MM.1S (cell line): Measurements from ENCODE around the gene ZNF570.
A peak's percentile ranks its signal among the peaks of the same experiment; 100 is the strongest.

Experiments used
- DNase-seq: peaks from one replicate; pipeline ENCODE4 v3.0.0-alpha.2; 2015
- H2AFZ ChIP-seq: fragments of 300-600 bp; sonication (generic); 2 replicates; pipeline ENCODE4 v1.6.0; 2016; ENCODE audit warnings: antibody characterized with exemption, low read length
- H3F3A ChIP-seq: fragments of 300-600 bp; sonication (generic); 2 replicates; pipeline ENCODE4 v1.6.1; 2016; ENCODE audit warnings: mild to moderate bottlenecking, antibody characterized with exemption, low read length, moderate library complexity, mixed read lengths; ENCODE audit not compliant: insufficient read depth
- H3K27ac ChIP-seq: fragments of 300-600 bp; sonication (generic); 2 replicates; pipeline ENCODE4 v1.5.1; 2016; ENCODE audit warnings: mild to moderate bottlenecking, low read length
- H3K27me3 ChIP-seq: fragments of 300-600 bp; sonication (generic); replicated peaks from 2 replicates; pipeline ENCODE4 v1.6.0; 2016; ENCODE audit warnings: low read length; ENCODE audit not compliant: insufficient read depth
- H3K36me3 ChIP-seq: fragments of 300-600 bp; sonication (generic); replicated peaks from 2 replicates; pipeline ENCODE4 v1.6.1; 2016; ENCODE audit warnings: mild to moderate bottlenecking, low read length, mixed read lengths; ENCODE audit not compliant: insufficient read depth
- H3K4me1 ChIP-seq: fragments of 300-600 bp; sonication (generic); 2 replicates; pipeline ENCODE4 v1.6.1; 2016; ENCODE audit warnings: low read length, mixed read lengths
- H3K4me2 ChIP-seq: fragments of 300-600 bp; sonication (generic); 2 replicates; pipeline ENCODE4 v1.6.0; 2016; ENCODE audit warnings: low read depth, low read length
- H3K4me3 ChIP-seq: fragments of 300-600 bp; sonication (generic); 2 replicates; pipeline ENCODE4 v1.5.1; 2016; ENCODE audit warnings: low read length, mixed read lengths
- H3K79me2 ChIP-seq: fragments of 300-600 bp; sonication (generic); 2 replicates; pipeline ENCODE4 v1.6.1; 2016; ENCODE audit warnings: mixed run types, low read length, mixed read lengths
- H3K9ac ChIP-seq: fragments of 300-600 bp; sonication (generic); 2 replicates; pipeline ENCODE4 v1.6.1; 2016; ENCODE audit warnings: low read length, mixed read lengths
- H3K9me2 ChIP-seq: fragments of 300-600 bp; sonication (generic); replicated peaks from 2 replicates; pipeline ENCODE4 v1.6.1; 2016; ENCODE audit warnings: mild to moderate bottlenecking, low read length, mixed read lengths; ENCODE audit not compliant: insufficient read depth
- H3K9me3 ChIP-seq: fragments of 300-600 bp; sonication (generic); replicated peaks from 2 replicates; pipeline ENCODE4 v1.6.1; 2016; ENCODE audit warnings: mild to moderate bottlenecking, low read length, mixed read lengths; ENCODE audit not compliant: insufficient read depth
- H4K20me1 ChIP-seq: fragments of 300-600 bp; sonication (generic); 2 replicates; pipeline ENCODE4 v1.6.1; 2016; ENCODE audit warnings: mild to moderate bottlenecking, low read length, moderate library complexity, mixed read lengths; ENCODE audit not compliant: insufficient read depth
- CTCF ChIP-seq: fragments of 300-600 bp; sonication (generic); IDR thresholded peaks from 2 replicates; pipeline ENCODE4 v1.5.1; 2016; ENCODE audit warnings: antibody characterized with exemption, low read length, mixed read lengths
- EZH2 ChIP-seq: fragments of 300-600 bp; sonication (generic); optimal IDR thresholded peaks from 2 replicates; pipeline ENCODE3; 2017; ENCODE audit warnings: low read depth, mild to moderate bottlenecking, antibody characterized with exemption, low read length, mixed read lengths
- EZH2phosphoT487 ChIP-seq: fragments of 300-600 bp; sonication (generic); IDR thresholded peaks from 2 replicates; pipeline ENCODE4 v1.6.1; 2018; ENCODE audit warnings: antibody characterized with exemption, low read length

ZNF570 gene

GRCh38 chr19:37466798-37467607, 2.2 kb upstream of the ZNF570 start, which contains the start of gene ZNF569:
TSS of gene ZNF569 (minus strand) at chr19:37467444. CDS start at chr19:37444921, 22,523 bp downstream.
- Histone ChIP-seq H3K4me1 (no peaks in the 10 kb centered on the region), H3K9me2 (no peaks in the 10 kb centered on the region), H3K27ac (no peak within 1 kb of the TSS), H3K27me3 (no peaks in the 10 kb centered on the region), H4K20me1 (no peaks in the 10 kb centered on the region), H3K36me3 (no peaks in the 10 kb centered on the region), H3K9me3 (no peaks in the 10 kb centered on the region), H3K79me2 (no peaks in the 10 kb centered on the region), H3K9ac (no peak within 1 kb of the TSS), H2AFZ (peak within 1 kb of the TSS; percentile 67), H3K4me2 (peak within 1 kb of the TSS; percentile 43; the same call in 1 of the 2 replicates), H3K4me3 (peak within 1 kb of the TSS; percentile 49), H3F3A (no peaks in the 10 kb centered on the region)
- DNase-seq = peak; percentile 74
- TF ChIP-seq CTCF = no peak
- TF ChIP-seq EZH2phosphoT487 = no peak
- TF ChIP-seq EZH2 = no peak

GRCh38 chr19:37467608-37468090, 1.5 kb upstream of the ZNF570 start:
- no peak for TF ChIP-seq CTCF
- TF ChIP-seq EZH2phosphoT487 = no peak
- no peak for TF ChIP-seq EZH2
- H3K79me2 ChIP-seq = no peaks in the 10 kb centered on the region
- no peaks in the 10 kb centered on the region for H4K20me1 ChIP-seq
- H3K9ac ChIP-seq = no peak overlapping the region
- peak overlapping the region; percentile 23; the same call in 1 of the 2 replicates for H3K4me3 ChIP-seq
- H3K27ac ChIP-seq = no peak overlapping the region
- H3F3A ChIP-seq = no peaks in the 10 kb centered on the region
- no peak for DNase-seq
- H3K36me3 ChIP-seq = no peaks in the 10 kb centered on the region
- H3K9me2 ChIP-seq = no peaks in the 10 kb centered on the region
- H3K9me3 ChIP-seq = no peaks in the 10 kb centered on the region
- H3K4me1 ChIP-seq = no peaks in the 10 kb centered on the region
- peak overlapping the region; percentile 43; the same call in 1 of the 2 replicates for H3K4me2 ChIP-seq
- peak overlapping the region; percentile 67; the same call in 1 of the 2 replicates for H2AFZ ChIP-seq
- no peaks in the 10 kb centered on the region for H3K27me3 ChIP-seq

GRCh38 chr19:37470216-37470615, 1.1 kb downstream of the ZNF570 start:
- no peak for DNase-seq

More at GRCh38 chr19:37470216-37470615, 1.1 kb downstream of the ZNF570 start:
- Histone ChIP-seq H3F3A (no peaks in the 10 kb centered on the region), H3K4me2 (no peak overlapping the region), H3K27ac (no peak overlapping the region), H3K79me2 (no peaks in the 10 kb centered on the region), H3K9me2 (no peaks in the 10 kb centered on the region), H3K4me3 (no peak overlapping the region), H3K27me3 (no peaks in the 10 kb centered on the region), H2AFZ (no peak overlapping the region), H4K20me1 (no peaks in the 10 kb centered on the region), H3K9me3 (no peaks in the 10 kb centered on the region), H3K4me1 (no peaks in the 10 kb centered on the region), H3K9ac (no peak overlapping the region), H3K36me3 (no peaks in the 10 kb centered on the region)
- no peak for TF ChIP-seq CTCF
- TF ChIP-seq EZH2 = no peak
- no peak for TF ChIP-seq EZH2phosphoT487
